KOPT-K1 (cell line): ENCODE measurements around the gene C1orf87.

Source experiments
- H3K27ac ChIP-seq: fragments of 200-600 bp; sonication (generic); 2 replicates; pipeline ENCODE4 v1.5.1; 2016; ENCODE audit warnings: antibody characterized with exemption, mild to moderate bottlenecking, low read depth, low read length; ENCODE audit not compliant: poor library complexity, severe bottlenecking
- H3K36me3 ChIP-seq: fragments of 200-600 bp; sonication (generic); 2 replicates; pipeline ENCODE4 v1.5.1; 2017; ENCODE audit warnings: antibody characterized with exemption, mild to moderate bottlenecking, low read length, moderate library complexity; ENCODE audit not compliant: insufficient read depth
- H3K9me3 ChIP-seq: fragments of 200-600 bp; sonication (generic); 2 replicates; pipeline ENCODE4 v1.5.1; 2017; ENCODE audit warnings: antibody characterized with exemption, low read length, mild to moderate bottlenecking; ENCODE audit not compliant: insufficient read depth, poor library complexity, severe bottlenecking

The C1orf87 gene

GRCh38 chr1:60073605-60074278 lies at the start of gene C1orf87:
Gene C1orf87 (minus strand): TSS chr1:60073770. CDS start chr1:60072643, 1,127 bp downstream.
- Histone ChIP-seq H3K9me3 (no peaks in the 10 kb centered on the region), H3K36me3 (no peaks in the 10 kb centered on the region), H3K27ac (no peak within 1 kb of the TSS)

- H3K9me3 ChIP-seq, result no peaks in the 10 kb centered on the region
- H3K36me3 ChIP-seq, result no peaks in the 10 kb centered on the region
- no peak overlapping the region for H3K27ac ChIP-seq
Measured at GRCh38 chr1:60118085-60118484, 44.5 kb upstream of the C1orf87 start.

GRCh38 chr1:60114745-60115318 lies 41.3 kb upstream of the C1orf87 start:
- H3K27ac ChIP-seq, result no peak overlapping the region
- H3K36me3 ChIP-seq, result no peaks in the 10 kb centered on the region
- H3K9me3 ChIP-seq, result no peaks in the 10 kb centered on the region

GRCh38 chr1:60113596-60113995 lies 40.0 kb upstream of the C1orf87 start:
- H3K27ac ChIP-seq, result no peak overlapping the region
- no peaks in the 10 kb centered on the region for H3K9me3 ChIP-seq
- H3K36me3 ChIP-seq, result no peaks in the 10 kb centered on the region

DNA sequence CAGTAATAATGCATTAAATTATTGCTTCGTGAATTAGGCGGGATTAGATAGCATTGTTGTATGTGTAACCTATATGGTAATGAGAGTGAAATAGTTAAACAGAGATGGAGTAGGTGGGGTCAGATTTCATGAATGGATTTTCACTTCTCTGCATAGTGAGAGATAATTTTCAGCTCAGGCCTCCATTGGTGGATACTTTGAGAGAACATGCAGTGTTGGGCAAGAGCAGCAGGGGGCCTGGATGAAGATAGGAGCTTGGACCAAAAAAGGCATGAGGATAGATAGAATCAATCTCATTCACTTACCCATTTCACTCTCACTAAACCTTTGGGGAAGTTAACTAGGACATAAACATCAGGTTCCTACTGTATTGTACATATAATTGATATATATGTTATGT lies 39.5 kb upstream of the C1orf87 start:
- Histone ChIP-seq H3K9me3 (no peaks in the 10 kb centered on the region), H3K27ac (no peak overlapping the region), H3K36me3 (no peaks in the 10 kb centered on the region)

DNA sequence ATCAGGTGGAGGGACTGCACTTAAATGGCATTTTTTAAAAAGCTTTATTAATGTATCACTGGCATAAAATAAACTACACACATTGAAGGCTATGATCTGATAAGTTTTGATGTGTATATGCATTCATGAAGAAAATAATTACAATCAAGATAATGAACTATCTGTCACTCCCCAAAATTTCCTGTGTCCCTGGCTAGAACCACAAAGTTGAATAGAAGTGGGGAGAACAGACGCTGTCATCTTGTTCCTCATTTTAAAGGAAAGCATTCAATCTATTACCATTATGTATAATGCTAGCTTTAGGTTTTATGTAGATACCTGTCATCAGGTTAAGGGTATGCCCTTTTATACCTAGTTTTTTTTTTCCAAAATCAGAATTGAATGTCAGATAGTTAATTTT lies 38.1 kb upstream of the C1orf87 start:
- Histone ChIP-seq H3K27ac (no peak overlapping the region), H3K9me3 (no peaks in the 10 kb centered on the region)

GRCh38 chr1:60111118-60111517 lies 37.5 kb upstream of the C1orf87 start:
- Histone ChIP-seq H3K9me3 (no peaks in the 10 kb centered on the region), H3K27ac (no peak overlapping the region), H3K36me3 (no peaks in the 10 kb centered on the region)

More for the DNA sequence above, 38.1 kb upstream of the C1orf87 start:
- H3K36me3 ChIP-seq, result no peaks in the 10 kb centered on the region

GRCh38 chr1:60108196-60108595 lies 34.6 kb upstream of the C1orf87 start:
- Histone ChIP-seq H3K36me3 (no peaks in the 10 kb centered on the region), H3K9me3 (no peaks in the 10 kb centered on the region), H3K27ac (no peak overlapping the region)

- Histone ChIP-seq H3K27ac (no peak overlapping the region), H3K9me3 (no peaks in the 10 kb centered on the region), H3K36me3 (no peaks in the 10 kb centered on the region)
Measured at GRCh38 chr1:60103186-60103585, 29.6 kb upstream of the C1orf87 start.

GRCh38 chr1:60102267-60103061 lies 28.9 kb upstream of the C1orf87 start:
- H3K27ac ChIP-seq, result no peak overlapping the region
- H3K36me3 ChIP-seq, result no peaks in the 10 kb centered on the region
- H3K9me3 ChIP-seq, result no peaks in the 10 kb centered on the region

DNA sequence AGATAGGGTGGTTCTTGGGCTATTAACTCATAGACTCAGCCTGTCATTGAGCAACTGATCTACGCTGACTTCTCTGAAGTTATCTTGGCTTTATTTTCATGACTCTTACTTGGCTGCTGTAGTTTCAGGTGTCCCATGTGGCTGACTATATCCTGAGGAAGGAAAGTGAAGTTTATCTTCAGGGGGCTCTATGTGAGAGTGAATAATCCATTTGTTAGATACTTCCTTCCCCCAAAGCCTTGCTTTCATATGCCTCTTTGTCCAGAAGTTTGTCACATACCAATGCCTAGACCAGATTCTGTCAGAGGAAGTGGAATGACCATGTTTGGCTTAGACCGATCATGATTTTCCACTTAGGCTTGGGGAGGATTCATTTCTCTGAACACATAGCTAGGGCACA lies 27.9 kb upstream of the C1orf87 start:
- Histone ChIP-seq H3K27ac (no peak overlapping the region), H3K36me3 (no peaks in the 10 kb centered on the region), H3K9me3 (no peaks in the 10 kb centered on the region)

GRCh38 chr1:60091195-60091715 lies 17.7 kb upstream of the C1orf87 start:
- H3K36me3 ChIP-seq, result no peaks in the 10 kb centered on the region
- H3K27ac ChIP-seq, result no peak overlapping the region
- no peaks in the 10 kb centered on the region for H3K9me3 ChIP-seq

DNA sequence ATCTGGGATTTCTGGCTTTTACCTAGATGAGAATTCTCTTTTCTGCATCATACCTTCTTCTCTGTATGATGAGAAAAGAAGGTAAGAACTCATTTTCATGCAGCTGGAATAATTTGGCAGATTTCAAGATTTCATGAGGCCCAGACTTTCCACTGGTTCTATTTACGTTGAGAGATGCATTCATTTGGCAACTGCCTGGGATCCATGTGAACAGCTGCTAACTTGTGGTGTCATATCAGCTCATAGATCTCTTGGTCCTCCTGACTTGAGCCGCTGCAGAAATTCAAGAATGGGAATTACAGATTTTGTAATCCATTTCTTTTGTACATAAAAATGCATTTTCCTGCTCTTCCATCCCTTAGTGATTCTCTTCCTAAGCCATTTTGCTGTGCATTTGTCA lies 17.1 kb upstream of the C1orf87 start:
- Histone ChIP-seq H3K27ac (no peak overlapping the region), H3K36me3 (no peaks in the 10 kb centered on the region), H3K9me3 (no peaks in the 10 kb centered on the region)

- Histone ChIP-seq H3K9me3 (no peaks in the 10 kb centered on the region), H3K27ac (no peak overlapping the region), H3K36me3 (no peaks in the 10 kb centered on the region)
Measured at GRCh38 chr1:60088620-60089155, 15.1 kb upstream of the C1orf87 start.

- Histone ChIP-seq H3K9me3 (no peaks in the 10 kb centered on the region), H3K36me3 (no peaks in the 10 kb centered on the region), H3K27ac (no peak overlapping the region)
Measured at GRCh38 chr1:60087681-60088080, 14.1 kb upstream of the C1orf87 start.
